Calu3 (cell line): Measurements from ENCODE around the gene GUCY1B1. TPM values are rescaled to one million over a fixed set of nuclear protein-coding genes. Genes with fewer than 3 reads are reported as not detected.

ENCODE experiments used
- BruUV-seq: library from RNA; stranded (reverse); fragments of 400-500 nt; replicated peaks from 2 replicates; lab custom pipeline; 2021; lab: Mats Ljungman, UMichigan
- CTCF ChIA-PET: fragments of 300-600 bp; sonication (Branson Sonifier 250); formaldehyde crosslinking; loops from one replicate; lab custom pipeline; 2022; ENCODE audit warnings: antibody characterized with exemption; lab: Charles Lee
- DNase-seq: peaks from one replicate; pipeline ENCODE4 v3.0.0; 2022
- H3K27ac Mint-ChIP-seq: one replicate; pipeline ENCODE4 v1.8.0; 2022; ENCODE audit warnings: mixed read lengths; ENCODE audit not compliant: unreplicated experiment
- H3K27me3 Mint-ChIP-seq: one replicate; pipeline ENCODE4 v1.8.0; 2022; ENCODE audit warnings: mixed read lengths; ENCODE audit not compliant: unreplicated experiment
- H3K36me3 Mint-ChIP-seq: one replicate; pipeline ENCODE4 v1.8.0; 2022; ENCODE audit warnings: mild to moderate bottlenecking, moderate library complexity, mixed read lengths; ENCODE audit not compliant: insufficient read depth, unreplicated experiment
- H3K4me1 Mint-ChIP-seq: one replicate; pipeline ENCODE4 v1.8.0; 2022; ENCODE audit warnings: mild to moderate bottlenecking, low read depth, mixed read lengths; ENCODE audit not compliant: unreplicated experiment
- H3K4me3 Mint-ChIP-seq: one replicate; pipeline ENCODE4 v1.8.0; 2022; ENCODE audit warnings: mild to moderate bottlenecking, low read depth, moderate library complexity, mixed read lengths; ENCODE audit not compliant: unreplicated experiment
- H3K9me3 Mint-ChIP-seq: one replicate; pipeline ENCODE4 v1.8.0; 2022; ENCODE audit warnings: low read depth, mixed read lengths; ENCODE audit not compliant: unreplicated experiment
- intact Hi-C: fragments of 100-400 bp; cut with micrococcal nuclease; formaldehyde crosslinking; loops from one replicate; pipeline ENCODE4 v1.10.0; 2022; ENCODE audit not compliant: unreplicated experiment
- total RNA-seq: library from RNA; stranded (reverse); gene quantifications from 2 replicates; pipeline ENCODE4 v1.2.3, GENCODE V29; 2022
- TF ChIP-seq, protein P1 (sequence below): fragments of 200-600 bp; IDR thresholded peaks from one replicate; pipeline ENCODE4 v1.8.0; 2022; ENCODE audit warnings: antibody characterized with exemption; ENCODE audit not compliant: unreplicated experiment

GUCY1B1 gene
- total RNA-seq, 1 experiment from 2014 or later = 19.3 TPM

DNA sequence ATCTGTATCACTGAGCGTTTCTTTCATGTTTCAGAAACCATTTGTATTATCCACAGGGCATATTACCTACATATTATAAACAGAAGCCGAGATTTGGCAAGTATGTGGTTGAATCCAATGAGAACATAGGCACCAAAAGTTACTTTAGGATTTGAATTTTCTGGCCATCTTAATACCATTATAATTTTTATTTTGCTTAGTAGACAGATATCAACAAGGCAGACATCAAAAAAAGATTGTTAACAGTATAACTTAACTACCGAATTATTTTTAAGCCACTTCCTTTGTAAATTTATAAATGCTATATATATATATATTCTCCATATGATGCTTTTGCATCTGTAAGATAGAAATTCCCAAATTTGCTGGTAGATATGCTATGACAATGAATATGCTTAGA, 2.2 kb downstream of the GUCY1B1 start:
- H3K4me1 Mint-ChIP-seq = peaks cover 17% of the 10 kb centered on the region
- TF ChIP-seq, protein P1, sequence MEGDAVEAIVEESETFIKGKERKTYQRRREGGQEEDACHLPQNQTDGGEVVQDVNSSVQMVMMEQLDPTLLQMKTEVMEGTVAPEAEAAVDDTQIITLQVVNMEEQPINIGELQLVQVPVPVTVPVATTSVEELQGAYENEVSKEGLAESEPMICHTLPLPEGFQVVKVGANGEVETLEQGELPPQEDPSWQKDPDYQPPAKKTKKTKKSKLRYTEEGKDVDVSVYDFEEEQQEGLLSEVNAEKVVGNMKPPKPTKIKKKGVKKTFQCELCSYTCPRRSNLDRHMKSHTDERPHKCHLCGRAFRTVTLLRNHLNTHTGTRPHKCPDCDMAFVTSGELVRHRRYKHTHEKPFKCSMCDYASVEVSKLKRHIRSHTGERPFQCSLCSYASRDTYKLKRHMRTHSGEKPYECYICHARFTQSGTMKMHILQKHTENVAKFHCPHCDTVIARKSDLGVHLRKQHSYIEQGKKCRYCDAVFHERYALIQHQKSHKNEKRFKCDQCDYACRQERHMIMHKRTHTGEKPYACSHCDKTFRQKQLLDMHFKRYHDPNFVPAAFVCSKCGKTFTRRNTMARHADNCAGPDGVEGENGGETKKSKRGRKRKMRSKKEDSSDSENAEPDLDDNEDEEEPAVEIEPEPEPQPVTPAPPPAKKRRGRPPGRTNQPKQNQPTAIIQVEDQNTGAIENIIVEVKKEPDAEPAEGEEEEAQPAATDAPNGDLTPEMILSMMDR = no peak
- H3K36me3 Mint-ChIP-seq = peaks cover 12% of the 10 kb centered on the region
- intact Hi-C loops = loop anchor here (5.0 kb wide), 1 partner anchor 94 kb away; the partner anchor contains the start of gene GUCY1A1
- no peaks in the 10 kb centered on the region for H3K9me3 Mint-ChIP-seq
- DNase-seq = no peak
- H3K27ac Mint-ChIP-seq = no peak overlapping the region
- H3K27me3 Mint-ChIP-seq = no peaks in the 10 kb centered on the region
- no peak overlapping the region for H3K4me3 Mint-ChIP-seq
- TSS peak; percentile 43 for BruUV-seq
- CTCF ChIA-PET = no interaction called here

DNA sequence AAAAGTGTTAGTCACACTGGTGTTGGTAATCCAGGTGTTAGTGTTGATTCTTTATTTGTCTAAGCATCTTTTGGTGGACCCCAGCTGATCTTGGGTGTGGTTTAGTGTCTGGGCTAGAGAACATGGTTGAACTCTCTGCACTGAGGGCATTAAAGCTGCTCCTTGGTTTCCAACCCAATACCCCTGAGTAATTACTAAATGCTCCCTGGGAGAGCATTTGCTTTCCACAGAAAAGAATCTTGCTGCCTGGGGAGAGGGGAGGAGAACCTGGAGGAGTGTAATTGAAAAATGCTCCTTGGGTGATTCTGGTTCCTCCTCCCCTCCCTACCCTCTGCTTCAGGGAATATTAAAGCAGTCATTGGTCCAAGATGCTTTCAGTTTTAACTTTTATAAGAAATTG, 3.1 kb downstream of the GUCY1B1 start:
- no peak for DNase-seq
- TF ChIP-seq, protein P1 = no peak
- CTCF ChIA-PET = no interaction called here
- Mint-ChIP-seq H3K36me3 (peaks cover 12% of the 10 kb centered on the region), H3K9me3 (no peaks in the 10 kb centered on the region), H3K4me3 (no peak overlapping the region), H3K27me3 (no peaks in the 10 kb centered on the region), H3K4me1 (peaks cover 14% of the 10 kb centered on the region), H3K27ac (no peak overlapping the region)
- intact Hi-C loops = loop anchor here (5.0 kb wide), 1 partner anchor 95 kb away; the partner anchor contains the start of gene GUCY1A1
- BruUV-seq = no TSS peak

DNA sequence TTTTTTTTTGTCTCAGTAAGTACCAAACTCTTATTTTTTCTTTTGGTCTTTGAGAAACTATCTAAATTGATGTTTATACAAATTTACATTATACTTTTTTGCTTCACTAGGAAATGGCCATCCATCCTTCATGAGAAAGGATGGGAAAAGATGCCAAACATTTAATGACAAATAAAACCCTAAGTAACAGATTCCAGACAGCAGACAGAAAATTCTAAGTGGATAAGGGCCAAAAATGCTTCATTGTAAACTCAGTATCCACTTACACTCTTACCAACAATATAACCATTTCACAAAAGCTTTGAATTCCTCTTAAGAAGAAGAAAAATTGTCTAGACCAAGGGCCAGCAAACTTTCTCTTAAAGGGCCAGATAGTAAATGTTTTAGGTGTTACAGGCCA, 3.5 kb downstream of the GUCY1B1 start:
- BruUV-seq = no TSS peak
- no peaks in the 10 kb centered on the region for H3K9me3 Mint-ChIP-seq
- no peaks in the 10 kb centered on the region for H3K27me3 Mint-ChIP-seq
- no peak for DNase-seq
- intact Hi-C loops = loop anchor here (5.0 kb wide), 1 partner anchor 95 kb away; the partner anchor contains the start of gene GUCY1A1
- H3K36me3 Mint-ChIP-seq = peaks cover 12% of the 10 kb centered on the region
- no peak overlapping the region for H3K4me3 Mint-ChIP-seq
- no peak overlapping the region for H3K27ac Mint-ChIP-seq
- CTCF ChIA-PET = no interaction called here
- TF ChIP-seq, protein P1 = no peak
- peaks cover 14% of the 10 kb centered on the region for H3K4me1 Mint-ChIP-seq

DNA sequence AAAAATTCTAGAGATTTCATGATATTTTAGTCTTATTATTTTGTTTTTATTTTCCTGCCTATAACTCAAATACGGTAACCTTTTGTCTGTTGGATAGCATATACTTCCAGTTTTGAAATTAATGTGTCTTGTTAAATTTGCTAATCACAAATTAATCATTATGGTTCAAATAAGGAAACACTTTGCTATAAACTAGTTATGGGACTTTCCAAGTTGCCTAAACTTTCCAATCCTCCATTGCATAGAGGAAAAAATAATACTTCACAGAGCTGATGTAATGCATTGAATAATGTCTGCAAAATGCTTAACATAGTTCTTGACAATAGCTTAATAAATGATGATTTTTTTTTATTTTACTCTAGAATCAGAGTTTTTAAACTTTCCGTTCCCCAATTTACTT, 4.7 kb downstream of the GUCY1B1 start:
- Mint-ChIP-seq H3K27me3 (no peaks in the 10 kb centered on the region), H3K27ac (no peak overlapping the region), H3K4me1 (peaks cover 4% of the 10 kb centered on the region), H3K4me3 (no peak overlapping the region), H3K36me3 (peaks cover 11% of the 10 kb centered on the region), H3K9me3 (no peaks in the 10 kb centered on the region)
- CTCF ChIA-PET = no interaction called here
- BruUV-seq = no TSS peak
- DNase-seq = no peak
- intact Hi-C loops = loop anchor here (5.0 kb wide), 1 partner anchor 96 kb away; the partner anchor contains the start of gene GUCY1A1
- TF ChIP-seq, protein P1 = no peak
